ENCODE results near the gene MPIG6B.

MPIG6B gene

GRCh38 chr6:31769684-31770371 is 46.7 kb downstream of the MPIG6B start:
- DNase-seq, result no peak

GRCh38 chr6:31770860-31771259 is 47.7 kb downstream of the MPIG6B start:
- no peak for DNase-seq

- DNase-seq, result no peak
These were observed 48.8 kb downstream of the MPIG6B start for GRCh38 chr6:31771992-31772358.

GRCh38 chr6:31775184-31775583 is 52.0 kb downstream of the MPIG6B start:
- DNase-seq, result no peak

GRCh38 chr6:31775633-31776484 is 52.7 kb downstream of the MPIG6B start:
- no peak for DNase-seq
